BJ (cell line): ENCODE data around the gene LRIG1. TPM values are rescaled to one million over a fixed set of nuclear protein-coding genes. Genes with fewer than 3 reads are reported as not detected.
A peak's percentile ranks its signal among the peaks of the same experiment; 100 is the strongest.

Experiments
- CTCF ChIA-PET: fragments of 350-600 bp; formaldehyde crosslinking; extraction: SDS; loops from one replicate; lab custom pipeline; 2021; ENCODE audit warnings: antibody characterized with exemption, inconsistent platforms; lab: Yijun Ruan, JAX
- POLR2A ChIA-PET: fragments of 300-600 bp; sonication (Branson Sonifier 250); formaldehyde crosslinking; extraction: SDS; loops from one replicate; lab custom pipeline; 2021; ENCODE audit warnings: antibody characterized with exemption; lab: Charles Lee
- DNase-seq: peaks from one replicate; pipeline ENCODE4 v3.0.0-alpha.2; 2011; ENCODE audit warnings: low read depth
- H3K27me3 ChIP-seq: 2 replicates; pipeline ENCODE4 v1.6.0; 2011; ENCODE audit warnings: low read length; ENCODE audit not compliant: control insufficient read depth, insufficient read depth
- H3K36me3 ChIP-seq: 2 replicates; pipeline ENCODE4 v1.5.1; 2011; ENCODE audit warnings: low read length; ENCODE audit not compliant: control insufficient read depth, insufficient read depth
- H3K4me3 ChIP-seq: 2 replicates; pipeline ENCODE4 v1.5.1; 2011; ENCODE audit warnings: low read depth, mild to moderate bottlenecking, control low read depth, low read length
- CTCF ChIP-seq: IDR thresholded peaks from 2 replicates; pipeline ENCODE4 v1.5.1; 2011; ENCODE audit warnings: low read depth, mild to moderate bottlenecking, control low read depth, inconsistent platforms, low read length, moderate library complexity; ENCODE audit not compliant: insufficient read depth
- polyA plus RNA-seq: library from polyadenylated mRNA; depleted of rRNA; stranded (reverse); fragments of >200 nt; gene quantifications from 2 replicates; pipeline ENCODE4 v1.2.3, GENCODE V29; 2011

Gene LRIG1
- polyA plus RNA-seq, 1 experiment = 13.0 TPM

DNA sequence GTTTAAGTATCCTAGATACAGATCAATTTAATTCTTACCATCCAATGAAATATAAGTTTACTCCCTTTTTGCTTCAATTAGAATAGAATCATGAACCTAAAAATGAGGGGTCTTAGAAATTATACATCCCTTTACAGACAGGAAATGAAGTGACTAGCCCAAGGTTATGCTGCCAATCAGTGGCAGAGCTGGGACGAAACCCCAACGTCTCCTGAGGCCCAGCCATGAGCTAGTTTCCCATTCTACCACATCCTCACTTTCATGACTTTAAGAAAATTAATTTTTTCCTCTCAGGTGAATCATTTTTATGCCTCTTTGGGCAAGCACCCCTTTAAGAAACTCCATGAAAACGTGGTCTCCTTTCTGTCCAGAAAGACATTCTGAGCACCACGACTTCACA, 11.2 kb downstream of the LRIG1 start:
- Histone ChIP-seq H3K4me3 (no peak overlapping the region), H3K36me3 (no peaks in the 10 kb centered on the region), H3K27me3 (no peaks in the 10 kb centered on the region)
- CTCF ChIA-PET = interaction anchor here (1.1 kb wide), 1 partner anchor 82 kb away, joined by 8 read pairs; no protein-coding TSS in a partner anchor
- DNase-seq = no peak
- TF ChIP-seq CTCF = no peak
- POLR2A ChIA-PET = no interaction called here

- TF ChIP-seq CTCF = no peak
- Histone ChIP-seq H3K36me3 (no peaks in the 10 kb centered on the region), H3K4me3 (no peak overlapping the region), H3K27me3 (no peaks in the 10 kb centered on the region)
- POLR2A ChIA-PET = no interaction called here
- DNase-seq = no peak
- CTCF ChIA-PET = no interaction called here
Observed at GRCh38 chr3:66489115-66489514, 11.7 kb downstream of the LRIG1 start.

GRCh38 chr3:66488492-66488891, 12.3 kb downstream of the LRIG1 start:
- ChIA-PET CTCF (no interaction called here), POLR2A (no interaction called here)
- Histone ChIP-seq H3K27me3 (no peaks in the 10 kb centered on the region), H3K36me3 (no peaks in the 10 kb centered on the region), H3K4me3 (no peak overlapping the region)
- DNase-seq = no peak
- TF ChIP-seq CTCF = no peak

DNA sequence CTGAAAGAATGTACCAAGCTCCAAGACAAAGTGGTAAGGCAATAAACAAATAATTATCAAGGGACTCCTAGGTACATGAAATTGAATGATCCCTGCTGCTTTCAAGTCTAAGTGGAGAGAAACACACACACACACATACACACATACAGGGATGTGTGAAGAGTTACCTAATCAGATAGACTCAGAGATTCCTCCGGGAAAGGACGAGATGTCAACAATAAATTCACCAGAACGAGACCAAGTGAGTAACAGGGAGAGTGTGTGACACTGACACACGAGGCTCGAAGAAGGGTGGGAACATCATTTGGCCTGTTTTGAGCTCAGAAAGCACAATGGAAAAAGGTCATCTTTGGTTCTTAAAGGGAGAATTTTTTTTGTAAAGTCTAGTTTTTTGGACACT, 13.4 kb downstream of the LRIG1 start:
- Histone ChIP-seq H3K27me3 (no peaks in the 10 kb centered on the region), H3K4me3 (no peak overlapping the region), H3K36me3 (no peaks in the 10 kb centered on the region)
- no peak for DNase-seq
- ChIA-PET POLR2A (interaction anchor here (0.6 kb wide), 2 partner anchors 57 to 62 kb away, joined by 3 read pairs; no protein-coding TSS in a partner anchor), CTCF (interaction anchor here (0.6 to 2.9 kb wide), 3 partner anchors 10 to 131 kb away, joined by 3 to 12 read pairs (median 3); no protein-coding TSS in a partner anchor)
- no peak for TF ChIP-seq CTCF

DNA sequence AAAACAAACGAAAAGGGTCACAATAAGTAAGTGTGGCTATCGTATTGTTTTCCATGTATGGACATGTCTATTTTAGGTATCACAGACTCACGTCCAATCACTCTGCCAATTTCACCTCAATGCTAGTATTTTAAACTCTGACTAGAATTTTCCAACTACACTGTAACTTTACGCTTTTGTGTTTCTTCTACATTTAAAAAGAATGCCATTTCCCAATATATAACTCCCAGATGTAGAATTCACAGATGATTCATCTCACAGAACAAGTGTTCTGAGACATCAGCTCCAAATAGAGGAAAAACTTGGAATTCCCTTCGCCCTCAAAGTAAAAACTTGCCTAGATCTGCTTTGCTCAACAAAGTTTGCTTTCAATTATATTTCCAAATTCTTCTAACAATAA, 14.2 kb downstream of the LRIG1 start:
- H3K4me3 ChIP-seq = no peak overlapping the region
- TF ChIP-seq CTCF = no peak

More for the DNA sequence above, 14.2 kb downstream of the LRIG1 start:
- POLR2A ChIA-PET = interaction anchor here (0.6 kb wide), 1 partner anchor 14 kb away, joined by 3 read pairs; no protein-coding TSS in a partner anchor
- DNase-seq = peak; percentile 60
- Histone ChIP-seq H3K27me3 (no peaks in the 10 kb centered on the region), H3K36me3 (no peaks in the 10 kb centered on the region)
- CTCF ChIA-PET = interaction anchor here (1.1 to 2.9 kb wide), 5 partner anchors 11 to 328 kb away, joined by 3 to 12 read pairs (median 4); no protein-coding TSS in a partner anchor
